GM19372 (cell line): Measurements from ENCODE around the gene CYB5R2.

Source experiments
- ATAC-seq: cut with Tn5 transposase; IDR thresholded peaks from one replicate; pipeline ENCODE4 v1.9.1; 2021; ENCODE audit warnings: mild to moderate bottlenecking, low read depth, moderate library complexity; ENCODE audit not compliant: unreplicated experiment

The CYB5R2 gene

DNA sequence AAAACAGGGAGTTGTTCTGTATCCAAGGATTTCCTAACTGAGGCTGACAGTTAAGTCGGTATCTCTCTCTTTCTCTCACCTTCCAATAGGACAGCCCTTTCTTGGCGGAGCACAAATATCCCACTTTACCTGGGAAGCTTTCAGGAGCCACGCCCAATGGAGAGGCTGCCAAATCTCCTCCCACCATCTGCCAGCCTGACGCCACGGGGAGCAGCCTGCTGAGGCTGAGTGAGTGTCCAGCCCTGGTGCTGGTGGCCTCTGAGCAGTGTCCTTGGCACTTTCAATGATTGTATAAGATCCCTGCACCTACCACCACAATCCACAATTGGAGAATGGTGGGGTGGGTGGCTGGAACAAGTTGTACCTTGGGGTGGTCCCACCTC is 33.7 kb downstream of the CYB5R2 start:
- no peak for ATAC-seq

DNA sequence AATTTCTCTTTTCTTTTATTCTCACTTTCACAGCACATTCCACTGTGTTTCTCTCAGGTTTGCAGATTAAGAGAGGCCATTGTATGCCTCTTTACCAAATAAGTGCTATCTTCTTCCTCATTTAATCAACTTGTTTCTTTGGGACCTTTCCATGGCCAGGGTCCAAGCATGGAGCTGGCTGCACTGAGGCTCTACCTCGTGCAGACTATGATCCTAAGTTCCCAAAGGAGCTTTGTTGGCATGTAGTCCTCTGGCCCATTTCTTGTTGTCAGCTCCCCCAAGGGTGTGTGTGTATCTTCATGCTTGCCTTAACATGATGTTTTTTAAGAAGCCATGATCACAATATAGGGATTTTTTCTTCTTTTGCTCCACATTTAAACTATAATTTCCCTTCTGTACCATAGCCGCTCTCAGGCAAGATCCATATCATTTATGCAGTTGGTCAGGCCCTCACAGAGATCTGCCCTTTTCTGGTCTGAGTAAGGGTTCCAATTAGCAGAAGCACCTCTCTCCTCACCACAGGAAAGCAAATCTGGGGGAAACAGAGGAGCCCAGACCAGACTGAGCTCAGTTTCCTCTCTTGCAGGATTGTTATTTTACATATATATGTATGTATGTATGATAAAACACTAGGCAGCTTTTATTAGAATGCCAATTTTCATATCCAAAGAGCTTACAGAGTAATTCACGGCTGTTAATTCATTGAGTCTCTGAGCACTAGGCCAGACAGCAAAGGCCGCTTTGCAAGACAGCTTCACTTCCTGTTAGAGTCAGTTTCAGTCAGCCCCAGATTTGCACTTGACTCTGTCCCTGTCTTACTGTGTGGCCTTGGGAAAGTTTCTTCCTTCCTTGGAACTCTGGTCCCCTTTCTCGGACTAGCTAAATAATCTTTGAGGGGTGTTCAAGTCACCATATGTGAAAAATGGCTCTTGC is 34.3 kb downstream of the CYB5R2 start:
- ATAC-seq = no peak

- no peak for ATAC-seq
Observed at GRCh38 chr11:7637447-7638157, 35.7 kb downstream of the CYB5R2 start.

DNA sequence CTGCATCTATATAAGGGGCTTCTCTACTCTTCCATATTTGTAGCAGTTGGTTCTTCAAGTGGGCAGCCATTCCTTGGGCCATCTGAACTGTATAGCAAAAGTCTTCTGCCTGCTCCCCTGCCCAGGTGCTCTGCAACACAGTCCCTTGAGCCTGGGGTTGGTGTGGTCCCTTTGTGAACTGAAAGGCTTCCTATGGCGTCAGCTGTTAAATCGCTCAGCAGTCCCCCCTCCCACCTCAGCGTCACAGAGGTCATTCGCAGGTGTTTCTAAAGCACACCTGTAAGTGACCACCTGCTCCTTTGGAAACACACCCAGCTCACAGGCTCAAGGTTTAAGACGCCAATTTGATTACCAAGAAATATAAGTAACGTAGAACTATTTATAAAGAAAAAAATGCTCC is 37.0 kb downstream of the CYB5R2 start:
- no peak for ATAC-seq

- ATAC-seq = no peak
Observed at GRCh38 chr11:7635708-7636107, 37.6 kb downstream of the CYB5R2 start.

DNA sequence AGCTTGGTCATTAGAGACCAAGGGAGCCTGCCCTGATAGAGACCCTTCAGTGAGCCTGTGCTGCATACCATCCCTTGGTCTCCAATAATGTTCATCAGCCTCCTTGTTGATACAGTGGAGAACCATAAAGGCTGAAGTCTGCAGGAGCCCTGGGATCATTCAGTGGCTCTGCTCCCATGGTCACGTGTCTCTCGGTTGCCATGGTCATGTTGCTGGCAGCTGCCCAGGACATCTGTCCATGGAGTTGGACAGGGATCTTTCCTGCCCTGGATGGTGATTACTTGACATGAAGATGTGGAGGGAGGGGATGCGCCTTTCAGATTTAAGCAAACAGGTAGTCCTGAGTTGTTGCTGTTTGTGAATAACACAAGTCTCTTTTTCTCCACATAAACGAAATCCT is 38.2 kb downstream of the CYB5R2 start:
- ATAC-seq = no peak

GRCh38 chr11:7632211-7632610 is 41.1 kb downstream of the CYB5R2 start:
- no peak for ATAC-seq

DNA sequence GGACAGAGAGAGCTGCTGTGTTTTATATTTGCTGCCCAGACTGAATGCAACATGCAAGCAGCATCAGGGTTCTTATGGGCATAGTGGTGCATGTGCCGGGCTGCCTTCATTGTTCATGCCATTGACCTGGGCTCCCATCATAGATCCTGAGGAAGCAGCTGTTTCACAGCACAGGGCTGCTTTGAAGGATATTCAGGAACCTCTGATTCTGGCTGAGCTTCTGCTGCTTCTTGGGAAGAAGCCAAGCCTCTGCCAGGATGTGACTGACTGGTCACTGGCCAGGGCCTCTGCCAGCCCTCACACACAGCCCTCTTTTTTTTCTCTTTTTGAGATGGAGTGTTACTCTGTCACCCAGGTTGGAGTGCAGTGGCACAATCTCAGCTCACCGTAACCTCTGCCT is 43.3 kb downstream of the CYB5R2 start:
- ATAC-seq = no peak

GRCh38 chr11:7628660-7629059 is 44.6 kb downstream of the CYB5R2 start:
- ATAC-seq = no peak

- ATAC-seq = no peak
Observed at GRCh38 chr11:7622721-7623120, 50.6 kb downstream of the CYB5R2 start.

DNA sequence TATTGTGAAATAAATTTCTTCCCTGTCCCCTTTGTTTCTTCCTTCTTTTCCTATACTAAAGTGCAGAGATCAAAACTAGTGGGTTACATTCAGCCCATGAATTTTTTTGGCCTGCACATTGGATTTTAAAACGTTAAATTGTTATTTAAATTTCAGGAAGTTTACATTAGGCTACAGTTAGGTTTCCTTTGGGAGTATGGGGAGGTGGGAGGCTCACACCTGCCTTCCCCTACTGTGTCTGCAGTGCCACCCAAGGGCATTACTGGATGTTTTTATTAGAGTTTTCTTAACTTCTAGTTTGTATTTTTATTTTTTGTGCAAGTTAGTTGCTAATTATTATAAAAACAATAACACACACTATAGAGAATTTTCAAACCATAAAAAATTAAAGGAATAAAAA is 51.7 kb downstream of the CYB5R2 start:
- ATAC-seq = no peak

DNA sequence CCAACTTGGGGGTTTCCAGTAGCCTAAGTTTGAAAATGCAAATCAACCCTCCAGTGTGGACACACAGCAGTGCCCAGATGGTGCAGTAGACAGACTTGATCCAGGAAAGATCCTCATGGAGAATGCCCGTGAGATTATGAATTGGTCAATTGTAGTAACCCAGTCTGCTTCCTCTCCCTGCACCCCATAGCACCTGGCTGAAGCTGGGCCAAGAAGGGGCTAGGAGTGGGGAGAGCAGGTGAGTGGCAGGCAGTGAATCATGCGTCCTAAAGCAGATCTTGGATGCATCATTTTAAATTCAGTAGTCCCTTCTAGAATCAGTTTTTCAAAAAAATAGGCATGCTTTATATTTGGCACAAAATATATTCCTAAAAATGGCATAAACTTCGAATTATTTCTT is 52.2 kb downstream of the CYB5R2 start:
- ATAC-seq = no peak

GRCh38 chr11:7619322-7619721 is 54.0 kb downstream of the CYB5R2 start:
- no peak for ATAC-seq

DNA sequence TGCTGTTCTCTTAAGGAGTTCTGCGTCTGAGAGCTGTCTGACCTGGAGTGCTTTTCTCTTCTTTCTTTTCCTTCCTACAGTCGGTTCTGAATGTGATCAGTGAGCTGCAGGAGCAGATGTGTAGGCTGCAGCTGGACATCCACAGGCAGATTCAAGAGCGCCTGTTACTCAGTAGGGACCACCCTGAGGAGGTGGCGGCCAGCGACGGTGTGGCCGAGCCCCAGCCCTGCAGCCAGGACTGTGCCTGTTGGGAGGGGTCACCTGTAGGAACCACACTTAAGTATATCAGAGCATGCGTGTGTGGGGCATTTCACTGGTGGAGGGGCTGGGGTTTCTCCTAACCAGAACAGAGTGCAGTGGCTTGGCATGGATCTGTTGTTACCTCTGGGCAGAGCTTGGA is 56.3 kb downstream of the CYB5R2 start:
- no peak for ATAC-seq
